Esophagus muscularis mucosa (tissue), 4 donors: ENCODE results near the gene SMARCC2. TPM values are rescaled to one million over a fixed set of nuclear protein-coding genes. Genes with fewer than 3 reads are reported as not detected.

Experiments
- DNase-seq: peaks from one replicate; pipeline ENCODE4 v3.0.0-alpha.2; 2017; ENCODE audit errors: extremely low spot score
- H3K27ac ChIP-seq, 4 donors: fragments of 200-600 bp; sonication (generic); replicated peaks in 1 of 4; 1 replicate in 3 of 4; 2 replicates in 1 of 4; pipeline ENCODE4 v1.5.1; 2016 to 2019; ENCODE audit warnings: mild to moderate bottlenecking in 1 of 4
- H3K27me3 ChIP-seq, 4 donors: fragments of 200-600 bp; sonication (generic); one replicate each; pipeline versions ENCODE4 v1.5.1 to v1.6.0; 2016 to 2019
- H3K36me3 ChIP-seq, 4 donors: fragments of 200-600 bp; sonication (generic); one replicate each; pipeline ENCODE4 v1.5.1; 2016 to 2019
- H3K4me1 ChIP-seq, 4 donors: fragments of 200-600 bp; sonication (generic); one replicate each; pipeline ENCODE4 v1.5.1; 2016 to 2019
- H3K4me3 ChIP-seq, 4 donors: fragments of 200-600 bp; sonication (generic); 1 replicate in 2 of 4; 2 replicates in 2 of 4; pipeline ENCODE4 v1.5.1; 2016 to 2019; ENCODE audit warnings: mild to moderate bottlenecking in 4 of 4, moderate library complexity in 1 of 4
- H3K9me3 ChIP-seq, 4 donors: fragments of 200-600 bp; sonication (generic); 1 replicate in 3 of 4; 2 replicates in 1 of 4; pipeline ENCODE4 v1.5.1; 2016 to 2019
- CTCF ChIP-seq, 3 experiments: fragments of 200-600 bp in 2 of 3; fragments of 450-650 bp in 1 of 3; sonication (generic) in 2 of 3; IDR thresholded peaks; one replicate each; pipeline ENCODE4 v1.5.1; 2017 to 2019; ENCODE audit warnings: antibody characterized with exemption in 3 of 3, mild to moderate bottlenecking in 2 of 3, moderate library complexity in 1 of 3
- EP300 ChIP-seq: sonication (generic); formaldehyde crosslinking; IDR thresholded peaks from one replicate; pipeline ENCODE4 v1.6.1; 2017; ENCODE audit warnings: antibody characterized with exemption
- POLR2A ChIP-seq: fragments of 450-650 bp; IDR thresholded peaks from one replicate; pipeline ENCODE4 v1.6.1; 2017; ENCODE audit warnings: antibody characterized with exemption, moderate library complexity, mild to moderate bottlenecking, low read depth
- POLR2AphosphoS5 ChIP-seq, 2 donors: sonication (generic); formaldehyde crosslinking; IDR thresholded peaks; one replicate each; pipeline ENCODE4 v1.6.1; 2017; ENCODE audit warnings: antibody characterized with exemption in 2 of 2
- WGBS: methylation state at CpG from one replicate; pipeline ENCODE4 v1.1.5; 2018; 5-methylcytosine and 5-hydroxymethylcytosine counted together
- intact Hi-C: fragments of 100-400 bp; cut with DNase I; formaldehyde crosslinking; loops from one replicate; pipeline ENCODE4 v1.15.1; 2023
- total RNA-seq, 4 donors: library from RNA; depleted of rRNA; stranded (reverse); fragments of >200 nt; gene quantifications; one replicate each; pipeline versions ENCODE4 v1.1.0 to v1.2.1, GENCODE V29; 2016

SMARCC2 gene
- total RNA-seq, 4 donors from 2014 or later = 62.1 to 111 (median 94.3) TPM

- H3K27me3 ChIP-seq = no peaks in the 10 kb centered on the region
- no peak overlapping the region for H3K27ac ChIP-seq
- no peak overlapping the region for H3K4me3 ChIP-seq
- H3K4me1 ChIP-seq = peaks cover 25 to 47% (median 42%) of the 10 kb centered on the region in 4 donors
- H3K9me3 ChIP-seq = no peaks in the 10 kb centered on the region
- WGBS = 83% methylated on average over 1 of the region's 1 CpG
- TF ChIP-seq POLR2A = no peak
- TF ChIP-seq EP300 = no peak
- no peak for TF ChIP-seq POLR2AphosphoS5 (IDR thresholded peaks at IDR 0.05)
- no peak for TF ChIP-seq CTCF (IDR thresholded peaks at IDR 0.05)
- intact Hi-C loops = no loop called here
- DNase-seq = no peak
- H3K36me3 ChIP-seq = peaks cover 0 to 5% (median under 1%) of the 10 kb centered on the region in 4 donors
These were observed 35.0 kb downstream of the SMARCC2 start for GRCh38 chr12:56154246-56154771.

GRCh38 chr12:56153678-56154065, 35.6 kb downstream of the SMARCC2 start:
- Histone ChIP-seq H3K36me3 (peaks cover 0 to 4% (median 0%) of the 10 kb centered on the region in 4 donors), H3K4me3 (no peak overlapping the region), H3K9me3 (no peaks in the 10 kb centered on the region), H3K4me1 (peaks cover 25 to 47% (median 41%) of the 10 kb centered on the region in 4 donors), H3K27me3 (no peaks in the 10 kb centered on the region), H3K27ac (no peak overlapping the region)
- intact Hi-C loops = no loop called here
- TF ChIP-seq EP300 (no peak), POLR2A (no peak), POLR2AphosphoS5 (IDR thresholded peaks at IDR 0.05) (no peak), CTCF (IDR thresholded peaks at IDR 0.05) (no peak)
- no peak for DNase-seq
- 83% methylated on average over 5 of the region's 5 CpGs for WGBS

- Histone ChIP-seq H3K27ac (peak overlapping the region; percentile 89 to 95 (median 94)), H3K9me3 (no peaks in the 10 kb centered on the region), H3K4me1 (peaks cover 25 to 47% (median 41%) of the 10 kb centered on the region in 4 donors), H3K4me3 (peak overlapping the region; percentile 67 to 77 (median 70)), H3K27me3 (no peaks in the 10 kb centered on the region), H3K36me3 (peaks cover 0 to 4% (median 0%) of the 10 kb centered on the region in 4 donors)
- TF ChIP-seq CTCF (IDR thresholded peaks at IDR 0.05) (no peak), EP300 (no peak), POLR2AphosphoS5 (IDR thresholded peaks at IDR 0.05) (no peak), POLR2A (no peak)
- DNase-seq = no peak
- intact Hi-C loops = no loop called here
- 5% methylated on average over 7 of the region's 8 CpGs for WGBS
These were observed 36.3 kb downstream of the SMARCC2 start for GRCh38 chr12:56152756-56153677.

GRCh38 chr12:56152132-56152755, 37.0 kb downstream of the SMARCC2 start, which contains the start of gene MYL6B:
Gene MYL6B (plus strand): TSS chr12:56152587. CDS start chr12:56153919, 1,332 bp downstream.
- intact Hi-C loops = no loop called here
- TF ChIP-seq POLR2A (no peak), POLR2AphosphoS5 (IDR thresholded peaks at IDR 0.05) (peak; percentile 83 to 98), EP300 (no peak), CTCF (IDR thresholded peaks at IDR 0.05) (peak in 1 of 3 experiments; percentile 25)
- Histone ChIP-seq H3K27ac (peak within 1 kb of the TSS; percentile 89 to 95 (median 94)), H3K4me1 (peaks cover 23 to 44% (median 40%) of the 10 kb centered on the region in 4 donors), H3K27me3 (no peaks in the 10 kb centered on the region), H3K4me3 (peak within 1 kb of the TSS; percentile 67 to 77 (median 70)), H3K36me3 (peaks cover 0 to 4% (median 0%) of the 10 kb centered on the region in 4 donors), H3K9me3 (no peaks in the 10 kb centered on the region)
- peak; percentile 98 for DNase-seq
- 1% methylated on average over 31 of the region's 37 CpGs for WGBS
